Fibroblast of skin of right quadriceps (primary cell): Measurements from ENCODE around the gene DISP2.

Experiments
- DNase-seq: peaks from one replicate; pipeline ENCODE4 v3.0.0-alpha.2; 2013

DISP2 gene

DNA sequence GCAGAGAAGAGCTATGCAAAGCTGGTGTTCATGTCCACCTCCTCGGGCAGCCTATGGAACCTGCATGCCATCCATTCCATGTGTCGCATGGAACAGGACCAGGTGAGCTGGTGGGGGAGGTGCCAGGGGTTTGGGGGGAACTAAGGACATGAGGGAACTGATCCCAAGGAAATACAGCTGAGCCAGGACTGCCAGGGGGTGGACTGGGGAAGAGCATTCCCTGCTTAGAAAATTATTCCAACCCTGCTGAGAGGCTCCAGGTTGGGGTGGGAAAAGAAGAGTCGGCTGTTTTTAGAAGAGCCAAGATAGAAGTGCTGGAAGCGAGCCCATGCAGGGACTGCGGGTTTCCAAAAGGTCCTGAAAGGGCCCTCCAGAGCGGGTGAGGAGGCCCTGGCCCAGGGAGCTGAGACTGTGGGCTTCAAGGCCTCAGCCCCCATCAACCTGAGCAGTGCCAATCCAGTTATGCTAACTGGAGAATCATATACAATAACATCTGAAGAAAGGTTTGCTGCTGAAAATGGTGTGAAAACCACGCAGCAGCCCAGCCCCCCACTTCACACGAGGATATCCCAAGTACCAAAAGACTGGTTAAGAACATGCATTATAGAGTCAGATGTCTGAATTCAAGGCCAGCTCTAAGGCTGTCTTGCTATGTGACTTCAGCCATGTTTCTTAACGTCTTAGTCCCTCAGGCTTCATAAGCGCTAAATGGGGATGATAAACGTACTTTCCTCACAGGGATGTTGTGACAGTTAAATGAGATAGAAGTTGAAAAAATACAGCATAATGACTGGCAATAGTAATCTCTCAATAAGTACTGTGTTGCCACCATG, 7.8 kb downstream of the DISP2 start:
- DNase-seq: no peak

DNA sequence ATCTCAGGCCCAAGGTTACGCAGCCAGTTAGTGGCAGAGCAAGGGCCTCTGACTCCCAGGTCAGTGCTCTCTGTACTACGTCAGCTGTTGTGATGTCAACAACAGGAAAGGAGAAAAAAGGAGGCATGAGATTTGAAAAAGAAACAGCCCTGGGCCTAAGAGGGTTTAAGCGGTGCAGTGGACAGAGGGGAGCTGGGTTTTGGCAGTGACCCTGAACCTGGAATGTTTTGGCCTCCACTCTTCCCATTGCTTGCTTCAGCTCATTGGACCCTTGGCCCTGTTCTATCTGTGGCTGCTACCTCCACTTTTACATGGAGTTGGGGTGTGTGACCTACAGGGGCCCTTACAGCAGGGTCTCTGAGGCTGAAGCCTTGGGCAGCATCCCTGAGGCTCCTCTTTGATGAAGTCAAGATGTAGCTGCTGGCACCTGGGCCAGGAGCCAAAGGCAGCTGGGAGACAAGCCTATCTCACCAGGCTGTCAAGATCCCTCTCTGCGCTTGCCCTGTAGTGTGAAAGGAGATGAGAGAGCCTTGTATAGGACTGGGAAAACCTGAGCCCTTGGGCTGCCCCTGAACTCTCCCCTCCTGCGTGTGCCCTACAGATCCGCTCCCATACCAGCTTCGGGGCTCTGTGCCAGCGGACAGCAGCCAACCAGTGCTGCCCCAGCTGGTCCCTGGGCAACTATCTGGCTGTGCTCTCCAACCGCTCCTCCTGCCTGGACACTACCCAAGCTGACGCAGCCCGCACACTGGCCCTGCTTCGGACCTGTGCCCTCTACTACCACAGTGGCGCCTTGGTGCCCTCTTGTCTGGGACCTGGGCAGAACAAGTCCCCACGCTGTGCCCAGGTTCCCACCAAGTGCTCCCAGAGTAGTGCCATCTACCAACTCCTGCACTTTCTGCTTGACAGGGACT, 8.7 kb downstream of the DISP2 start:
- DNase-seq: no peak

DNA sequence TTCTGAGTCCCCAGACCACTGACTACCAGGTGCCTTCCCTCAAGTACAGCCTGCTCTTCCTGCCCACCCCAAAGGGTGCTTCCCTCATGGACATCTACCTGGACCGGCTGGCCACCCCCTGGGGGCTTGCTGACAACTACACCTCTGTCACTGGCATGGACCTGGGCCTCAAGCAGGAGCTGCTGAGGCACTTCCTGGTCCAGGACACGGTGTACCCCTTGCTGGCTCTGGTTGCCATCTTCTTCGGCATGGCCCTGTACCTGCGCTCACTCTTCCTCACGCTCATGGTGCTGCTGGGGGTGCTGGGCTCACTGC, 9.3 kb downstream of the DISP2 start:
- DNase-seq: no peak

DNA sequence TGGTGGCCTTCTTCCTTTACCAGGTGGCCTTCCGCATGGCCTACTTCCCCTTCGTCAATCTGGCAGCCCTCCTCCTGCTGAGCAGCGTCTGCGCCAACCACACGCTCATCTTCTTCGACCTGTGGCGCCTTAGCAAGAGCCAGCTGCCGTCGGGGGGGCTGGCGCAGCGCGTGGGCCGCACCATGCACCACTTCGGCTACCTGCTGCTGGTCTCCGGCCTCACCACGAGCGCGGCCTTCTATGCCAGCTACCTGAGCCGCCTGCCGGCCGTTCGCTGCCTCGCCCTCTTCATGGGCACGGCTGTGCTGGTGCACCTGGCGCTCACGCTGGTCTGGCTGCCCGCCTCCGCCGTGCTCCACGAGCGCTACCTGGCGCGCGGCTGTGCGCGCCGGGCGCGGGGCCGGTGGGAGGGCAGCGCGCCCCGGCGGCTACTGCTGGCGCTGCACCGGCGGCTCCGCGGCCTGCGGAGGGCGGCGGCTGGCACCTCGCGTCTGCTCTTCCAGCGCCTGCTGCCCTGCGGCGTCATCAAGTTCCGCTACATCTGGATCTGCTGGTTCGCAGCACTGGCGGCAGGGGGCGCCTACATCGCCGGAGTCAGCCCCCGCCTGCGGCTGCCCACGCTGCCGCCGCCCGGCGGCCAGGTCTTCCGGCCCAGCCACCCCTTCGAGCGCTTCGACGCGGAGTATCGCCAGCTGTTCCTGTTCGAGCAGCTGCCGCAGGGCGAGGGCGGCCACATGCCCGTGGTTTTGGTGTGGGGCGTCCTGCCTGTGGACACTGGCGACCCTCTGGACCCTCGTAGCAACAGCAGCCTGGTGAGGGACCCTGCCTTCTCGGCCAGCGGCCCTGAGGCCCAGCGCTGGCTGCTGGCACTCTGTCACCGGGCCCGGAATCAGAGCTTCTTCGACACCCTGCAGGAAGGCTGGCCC, 9.9 kb downstream of the DISP2 start:
- peak; percentile 81 for DNase-seq

DNA sequence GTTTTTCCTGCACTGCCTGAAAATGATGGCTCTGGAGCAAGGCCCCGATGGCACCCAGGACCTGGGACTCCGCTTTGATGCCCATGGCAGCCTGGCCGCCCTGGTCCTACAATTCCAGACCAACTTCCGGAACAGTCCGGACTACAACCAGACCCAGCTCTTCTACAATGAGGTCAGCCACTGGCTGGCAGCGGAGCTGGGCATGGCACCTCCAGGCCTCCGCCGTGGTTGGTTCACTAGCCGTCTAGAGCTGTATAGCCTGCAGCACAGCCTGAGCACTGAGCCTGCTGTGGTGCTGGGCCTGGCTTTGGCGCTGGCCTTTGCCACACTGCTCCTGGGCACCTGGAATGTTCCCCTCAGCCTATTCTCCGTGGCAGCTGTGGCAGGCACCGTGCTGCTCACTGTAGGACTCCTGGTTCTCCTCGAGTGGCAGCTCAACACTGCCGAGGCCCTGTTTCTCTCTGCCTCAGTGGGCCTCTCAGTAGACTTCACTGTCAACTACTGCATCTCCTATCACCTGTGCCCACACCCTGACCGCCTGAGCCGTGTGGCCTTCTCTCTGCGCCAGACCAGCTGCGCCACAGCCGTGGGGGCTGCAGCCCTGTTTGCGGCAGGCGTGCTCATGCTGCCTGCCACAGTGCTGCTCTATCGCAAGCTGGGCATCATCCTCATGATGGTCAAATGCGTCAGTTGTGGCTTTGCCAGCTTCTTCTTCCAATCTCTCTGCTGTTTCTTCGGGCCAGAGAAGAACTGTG, 10.9 kb downstream of the DISP2 start:
- no peak for DNase-seq

DNA sequence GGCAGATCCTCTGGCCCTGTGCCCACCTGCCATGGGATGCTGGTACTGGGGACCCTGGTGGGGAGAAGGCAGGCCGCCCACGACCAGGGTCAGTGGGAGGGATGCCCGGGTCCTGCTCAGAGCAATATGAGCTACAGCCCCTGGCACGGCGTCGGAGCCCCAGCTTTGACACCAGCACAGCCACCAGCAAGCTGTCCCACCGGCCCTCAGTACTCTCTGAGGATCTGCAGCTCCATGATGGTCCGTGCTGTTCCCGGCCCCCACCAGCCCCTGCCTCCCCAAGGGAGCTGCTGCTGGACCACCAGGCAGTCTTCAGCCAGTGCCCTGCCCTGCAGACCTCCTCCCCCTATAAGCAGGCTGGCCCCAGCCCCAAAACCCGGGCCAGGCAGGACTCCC, 11.5 kb downstream of the DISP2 start:
- DNase-seq: no peak

DNA sequence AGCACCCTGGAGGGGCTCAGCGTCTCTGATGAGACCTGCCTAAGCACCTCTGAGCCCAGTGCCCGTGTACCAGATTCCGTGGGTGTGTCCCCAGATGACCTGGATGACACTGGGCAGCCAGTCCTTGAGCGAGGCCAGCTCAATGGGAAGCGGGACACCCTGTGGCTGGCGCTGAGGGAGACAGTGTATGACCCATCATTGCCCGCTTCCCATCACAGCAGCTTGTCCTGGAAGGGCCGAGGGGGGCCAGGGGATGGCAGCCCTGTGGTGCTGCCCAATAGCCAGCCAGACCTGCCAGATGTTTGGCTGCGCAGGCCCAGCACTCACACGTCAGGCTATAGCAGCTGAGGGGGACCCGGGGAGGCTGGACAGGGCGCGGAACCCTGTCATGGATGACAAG, 12.0 kb downstream of the DISP2 start:
- DNase-seq: no peak

DNA sequence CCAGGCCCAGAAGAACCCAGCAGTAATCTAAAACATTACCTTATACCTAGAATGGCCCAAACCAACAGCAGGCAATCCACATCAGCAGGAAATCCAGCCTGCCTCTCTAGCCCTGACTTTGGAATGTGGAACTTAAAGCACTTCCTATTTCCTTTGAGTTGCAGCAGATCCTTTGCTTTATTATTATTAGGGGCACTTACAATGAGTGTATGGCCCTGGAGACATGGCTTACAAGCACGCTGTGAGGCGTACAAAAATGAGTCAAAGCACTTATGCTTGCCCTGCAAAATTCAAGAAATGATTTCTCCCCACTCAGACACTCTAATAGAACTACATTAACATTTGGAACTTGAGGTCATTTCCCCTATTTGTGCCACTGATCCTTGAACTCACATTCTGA, 15.0 kb downstream of the DISP2 start:
- peak; percentile 31 for DNase-seq

DNA sequence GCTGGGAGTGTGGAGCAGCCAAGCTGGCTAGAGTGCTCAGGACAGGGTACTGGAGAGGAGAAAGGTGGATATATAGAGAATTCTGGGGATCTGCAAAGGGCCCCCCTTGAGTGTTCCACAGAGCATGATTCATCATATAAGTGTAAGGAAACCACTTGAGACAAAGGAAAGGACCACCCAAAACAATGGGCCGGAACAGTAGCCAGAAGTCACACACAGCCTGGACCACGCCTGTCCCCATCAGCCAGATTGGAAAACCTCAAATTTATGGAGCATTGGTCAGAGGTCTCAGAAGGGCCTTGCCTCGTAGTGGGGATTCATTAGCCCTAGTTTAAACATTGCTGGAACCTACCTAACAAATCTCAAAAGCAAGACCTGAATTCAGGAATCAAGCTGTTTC, 19.6 kb downstream of the DISP2 start:
- DNase-seq: no peak

DNA sequence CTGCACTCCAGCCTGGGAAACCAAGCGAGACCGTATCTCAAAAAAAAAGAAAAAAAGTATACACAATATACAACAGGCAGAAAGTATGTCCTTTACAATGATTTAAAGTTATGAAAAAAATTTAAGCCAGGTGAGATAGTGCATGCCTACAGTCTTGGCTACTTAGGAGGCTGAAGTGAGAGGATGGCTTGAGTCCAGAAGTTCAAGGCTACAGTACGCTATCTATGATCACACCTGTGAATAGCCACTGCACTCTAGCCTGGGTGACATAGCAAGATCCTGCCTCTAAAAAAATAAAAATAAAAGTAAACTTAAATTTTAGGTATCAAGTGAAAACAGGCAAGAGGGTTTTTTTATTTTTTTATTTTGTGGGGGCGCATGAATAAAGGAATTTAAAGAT, 21.4 kb downstream of the DISP2 start:
- DNase-seq: no peak

DNA sequence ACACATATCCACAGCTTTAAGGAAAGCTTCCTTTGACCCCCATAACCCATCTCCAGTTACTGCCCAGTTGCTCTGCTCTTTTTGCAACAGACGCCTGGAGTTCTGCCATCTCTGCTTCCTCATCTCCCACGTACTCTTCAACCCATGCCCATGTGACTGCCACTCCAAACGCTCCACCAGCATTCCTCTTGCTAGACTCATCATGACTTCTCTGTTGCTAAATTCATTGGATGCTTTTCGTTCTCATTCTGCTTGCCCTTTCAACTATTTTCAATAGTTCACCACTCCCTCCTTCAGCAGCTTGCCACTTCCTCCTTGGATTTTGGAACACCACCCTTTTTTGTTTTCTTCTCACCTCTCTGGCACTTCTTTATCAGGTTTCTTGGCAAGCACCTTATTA, 21.8 kb downstream of the DISP2 start:
- peak; percentile 91 for DNase-seq

DNA sequence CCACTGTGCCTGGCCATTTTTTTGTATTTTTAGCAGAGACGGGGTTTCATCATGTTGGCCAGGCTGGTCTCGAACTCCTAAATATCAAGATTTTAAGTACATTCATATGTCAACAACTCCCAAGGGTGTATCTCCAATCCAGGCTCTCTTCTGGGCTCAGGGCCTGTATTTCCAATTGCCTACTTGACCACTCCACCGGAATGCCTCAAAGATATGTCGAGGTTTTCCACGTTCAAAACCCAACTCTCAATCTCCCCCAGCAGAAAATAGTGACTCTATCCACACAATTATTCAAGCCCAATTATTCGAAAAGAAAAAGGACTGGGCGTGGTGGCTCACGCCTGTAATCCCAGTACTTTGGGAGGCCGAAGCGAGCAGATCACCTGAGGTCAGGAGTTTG, 22.6 kb downstream of the DISP2 start:
- no peak for DNase-seq

DNA sequence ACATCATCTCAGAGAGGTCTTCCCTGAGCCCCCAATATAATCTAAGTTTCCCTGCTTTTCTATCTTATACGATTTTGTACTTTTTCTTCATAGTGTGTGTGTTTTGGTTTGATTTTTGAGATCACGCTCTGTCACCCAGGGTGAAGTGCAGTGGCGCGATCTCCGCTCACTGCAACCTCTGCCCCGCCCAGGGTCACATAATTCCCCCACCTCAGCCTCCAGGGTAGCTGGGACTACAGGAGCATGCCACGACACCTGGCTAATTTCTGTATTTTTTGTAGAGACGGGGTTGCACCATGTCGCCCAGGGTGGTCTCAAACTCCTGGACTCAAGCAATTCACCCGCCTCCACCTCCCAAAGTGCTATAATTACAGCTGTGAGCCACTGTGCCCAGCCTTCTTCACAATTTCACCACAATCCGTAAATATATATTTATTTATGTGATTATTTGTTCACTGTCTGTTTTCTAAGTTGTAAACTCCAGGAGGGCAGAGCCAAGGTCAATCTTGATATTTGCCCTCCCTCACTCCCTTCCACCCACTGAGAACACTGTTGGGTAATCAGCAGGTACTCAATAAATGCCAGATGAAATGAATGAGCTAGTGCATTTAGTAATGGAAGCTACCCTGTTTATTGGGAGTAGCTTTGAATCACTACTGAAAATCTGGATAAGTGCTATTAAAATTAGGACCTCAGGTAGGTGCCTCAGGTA, 24.0 kb downstream of the DISP2 start:
- DNase-seq: no peak

DNA sequence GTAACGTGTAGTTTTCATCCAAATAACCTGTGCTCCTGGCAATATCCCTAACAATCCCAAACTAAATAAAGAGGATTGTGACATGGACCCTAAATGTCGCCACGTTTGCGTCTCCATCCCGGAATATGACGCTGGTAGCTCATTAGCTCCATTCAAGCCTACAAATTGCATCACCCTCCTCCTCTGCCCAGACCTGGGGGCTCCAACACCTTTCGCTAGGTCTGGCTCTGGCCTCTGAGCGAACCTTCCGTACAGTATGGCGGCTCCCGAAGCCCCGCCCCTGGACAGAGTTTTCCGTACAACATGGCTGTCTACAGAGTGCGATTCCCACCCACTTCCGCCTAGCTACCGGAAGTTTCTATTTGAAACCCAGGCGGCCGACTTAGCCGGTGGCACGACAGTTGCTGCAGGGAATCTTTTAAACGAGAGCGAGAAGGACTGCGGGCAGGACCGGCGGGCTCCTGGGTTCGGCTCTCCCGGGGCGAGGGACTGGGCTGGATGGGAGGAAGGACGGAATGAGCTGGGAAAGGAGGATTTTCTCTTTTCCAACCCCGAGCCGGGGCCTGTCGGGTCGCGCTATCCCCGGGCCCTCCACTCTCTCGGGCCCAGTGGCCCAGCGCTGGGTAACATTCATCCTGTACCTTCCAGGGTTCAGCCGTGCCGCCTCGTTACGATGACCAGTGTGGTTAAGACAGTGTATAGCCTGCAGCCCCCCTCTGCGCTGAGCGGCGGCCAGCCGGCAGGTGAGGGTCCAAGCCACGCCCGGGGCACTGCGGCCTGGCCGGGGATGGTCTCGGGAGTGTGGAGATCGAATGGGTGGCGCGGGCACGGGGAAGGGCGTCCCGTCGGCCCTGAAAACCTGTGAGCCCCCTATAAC, 24.8 kb downstream of the DISP2 start, which contains the start of gene KNSTRN:
KNSTRN (plus strand) TSS at position 142 of the 877 bp plus-strand sequence; CDS start at position 257, 115 bp downstream.
- DNase-seq: peak; percentile 92

DNA sequence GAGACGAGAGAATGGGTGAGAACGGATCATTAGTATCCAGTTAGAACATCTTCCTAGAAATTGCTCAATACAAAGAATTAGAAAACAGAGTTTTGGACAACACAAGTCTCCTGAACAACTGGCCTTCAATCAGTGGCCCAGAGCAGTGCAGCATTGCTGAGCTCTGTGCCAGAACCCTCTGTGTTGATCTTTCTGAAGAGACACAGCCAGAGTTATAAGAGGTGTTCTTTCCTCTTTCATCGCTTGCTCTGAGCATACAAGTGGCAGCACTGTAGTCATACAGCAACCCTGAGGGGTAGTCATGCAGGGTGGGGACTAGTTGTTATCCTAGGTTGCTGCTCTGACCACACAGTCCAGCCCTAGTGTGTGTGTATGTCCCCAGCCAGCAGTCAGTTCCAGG, 28.5 kb downstream of the DISP2 start:
- DNase-seq: no peak

DNA sequence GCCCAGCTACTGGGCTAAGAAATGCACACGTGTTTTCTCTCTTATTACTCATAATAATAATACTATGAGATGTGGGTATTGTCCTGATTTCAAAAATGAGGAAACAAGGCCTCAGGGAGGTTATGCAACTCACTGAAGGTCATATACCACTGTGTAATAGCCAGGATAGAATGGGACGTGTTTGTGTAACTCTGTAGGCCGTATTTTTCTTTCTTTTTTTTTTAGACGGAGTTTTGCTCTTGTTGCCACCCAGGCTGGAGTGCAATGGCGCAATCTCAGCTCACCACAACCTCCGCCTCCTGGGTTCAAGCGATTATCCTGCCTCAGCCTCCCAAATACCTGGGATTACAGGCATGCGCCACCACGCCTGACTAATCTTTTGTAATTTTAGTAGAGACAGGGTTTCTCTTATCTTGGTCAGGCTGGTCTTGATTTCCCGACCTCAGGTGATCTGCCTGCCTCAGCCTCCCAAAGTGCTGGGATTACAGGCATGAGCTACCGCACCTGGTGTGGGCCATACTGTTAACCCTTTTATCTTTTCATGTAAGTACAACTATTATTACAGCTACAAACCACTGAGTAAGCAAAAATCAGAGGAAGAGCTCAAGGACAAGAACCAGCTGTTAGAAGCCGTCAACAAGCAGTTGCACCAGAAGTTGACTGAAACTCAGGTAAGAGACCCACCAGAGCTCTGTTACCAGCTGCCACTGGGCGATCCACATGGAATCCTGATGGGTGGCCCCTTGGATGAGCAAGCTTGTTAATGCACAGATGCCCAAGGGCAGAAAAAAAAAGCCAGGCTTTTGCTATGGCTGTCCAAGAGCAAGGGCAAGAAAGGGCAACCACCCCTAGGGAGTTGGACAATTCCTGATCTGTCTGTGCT, 31.2 kb downstream of the DISP2 start:
- no peak for DNase-seq

DNA sequence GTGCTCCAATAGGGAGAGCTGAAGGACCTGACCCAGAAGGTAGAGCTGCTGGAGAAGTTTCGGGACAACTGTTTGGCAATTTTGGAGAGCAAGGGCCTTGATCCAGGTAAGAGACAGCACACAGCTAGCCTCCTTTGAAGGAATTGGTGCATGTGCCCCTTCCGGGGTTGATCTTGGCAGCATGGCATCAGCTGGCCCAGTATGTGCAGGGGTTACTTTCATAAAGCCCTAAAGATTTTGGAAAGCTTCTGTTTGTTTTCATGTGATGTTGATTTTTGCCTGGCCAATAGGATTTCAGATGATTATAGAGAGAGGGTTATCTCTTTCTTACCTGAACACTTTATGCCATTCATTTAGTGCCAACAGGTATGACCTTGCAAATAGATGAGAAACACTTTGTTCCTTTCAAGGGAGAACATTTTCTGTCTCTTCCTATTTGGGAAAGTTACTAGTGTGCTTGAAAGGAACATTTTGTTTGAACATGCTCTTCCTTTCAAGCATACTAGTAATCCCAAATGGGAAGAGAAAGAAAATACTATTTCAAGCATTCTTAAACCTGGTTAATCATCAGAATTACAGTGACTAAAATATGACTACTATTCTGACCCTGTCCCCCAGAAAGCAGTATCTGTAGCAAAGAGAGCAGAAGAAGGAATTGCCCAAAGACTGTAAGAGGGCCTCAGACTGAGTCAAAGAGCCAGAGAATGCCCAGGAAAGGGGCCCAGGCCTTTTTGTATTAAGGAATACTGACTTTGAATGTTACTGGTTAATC, 32.0 kb downstream of the DISP2 start:
- no peak for DNase-seq
